B cell (primary cell): ENCODE data around the gene CHRNA4. TPM values are rescaled to one million over a fixed set of nuclear protein-coding genes. Genes with fewer than 3 reads are reported as not detected.

Source experiments
- ATAC-seq: fragments of 200-7000 bp; cut with Tn5 transposase; one replicate; pipeline ENCODE4 v1.10.0; 2021; ENCODE audit warnings: low read depth, mild to moderate bottlenecking, moderate number of reproducible peaks, moderate library complexity
- CTCF ChIA-PET: fragments of 350-600 bp; sonication (Branson Sonifier 250); formaldehyde crosslinking; loops from one replicate; lab custom pipeline; 2021; ENCODE audit warnings: antibody characterized with exemption, inconsistent platforms; lab: Charles Lee
- POLR2A ChIA-PET: fragments of 350-600 bp; sonication (Branson Sonifier 250); formaldehyde crosslinking; loops from one replicate; lab custom pipeline; 2021; ENCODE audit warnings: antibody characterized with exemption; lab: Charles Lee
- DNase-seq: peaks from one replicate; pipeline ENCODE4 v3.0.0; 2013
- H2AFZ ChIP-seq: 2 replicates; pipeline ENCODE4 v1.6.1; 2012; ENCODE audit warnings: mild to moderate bottlenecking, low read depth, low read length; ENCODE audit not compliant: insufficient read depth, poor library complexity, severe bottlenecking
- H3K27ac ChIP-seq, 2 donors: 1 replicate in 1 of 2; 2 replicates in 1 of 2; pipeline ENCODE4 v1.5.1; 2012 to 2013; ENCODE audit warnings: low read length in 2 of 2, mild to moderate bottlenecking in 2 of 2, moderate library complexity in 1 of 2
- H3K27me3 ChIP-seq, 4 experiments: fragments of 200-600 bp in 1 of 4; sonication (generic) in 1 of 4; replicated peaks in 1 of 4; 1 replicate in 2 of 4; 2 replicates in 2 of 4; pipeline versions ENCODE4 v1.6.1 to v1.7.0; 2013 to 2016; ENCODE audit warnings: low read length in 3 of 4, mild to moderate bottlenecking in 2 of 4, mixed read lengths in 1 of 4, moderate library complexity in 1 of 4; ENCODE audit not compliant: insufficient read depth in 4 of 4, control insufficient read depth in 3 of 4; ENCODE audit errors: control extremely low read depth in 1 of 4
- H3K36me3 ChIP-seq, 2 experiments: replicated peaks in 1 of 2; 1 replicate in 1 of 2; 2 replicates in 1 of 2; pipeline versions ENCODE4 v1.6.1 to v1.7.1; 2013; ENCODE audit warnings: low read length in 1 of 2; ENCODE audit not compliant: insufficient read depth in 2 of 2, control insufficient read depth in 1 of 2; ENCODE audit errors: control extremely low read depth in 1 of 2, extremely low read depth in 1 of 2
- H3K4me1 ChIP-seq, 2 donors: fragments of 200-600 bp in 1 of 2; sonication (generic) in 1 of 2; 1 replicate in 1 of 2; 2 replicates in 1 of 2; pipeline versions ENCODE4 v1.5.1 to v1.6.1; 2013 to 2017; ENCODE audit warnings: low read length in 2 of 2; ENCODE audit not compliant: control insufficient read depth in 2 of 2, insufficient read depth in 2 of 2
- H3K4me2 ChIP-seq: replicated peaks from 2 replicates; pipeline ENCODE3; 2012; ENCODE audit warnings: mild to moderate bottlenecking, low read depth, low read length; ENCODE audit not compliant: poor library complexity, severe bottlenecking
- H3K4me3 ChIP-seq, 5 experiments: fragments of 200-600 bp in 1 of 5; sonication (generic) in 1 of 5; 1 replicate in 3 of 5; 2 replicates in 2 of 5; pipeline versions ENCODE4 v1.5.1 to v1.7.0; 2011 to 2016; ENCODE audit warnings: low read length in 4 of 5, mild to moderate bottlenecking in 4 of 5, low read depth in 2 of 5, control low read depth in 1 of 5, moderate library complexity in 1 of 5; ENCODE audit not compliant: insufficient read depth in 1 of 5; ENCODE audit errors: control extremely low read depth in 1 of 5, extremely low read depth in 1 of 5
- H3K79me2 ChIP-seq: fragments of 200-600 bp; sonication (generic); one replicate; pipeline ENCODE4 v1.6.0; 2016; ENCODE audit warnings: low read length; ENCODE audit not compliant: control insufficient read depth, insufficient read depth
- H3K9ac ChIP-seq: fragments of 200-600 bp; sonication (generic); 2 replicates; pipeline ENCODE4 v1.6.1; 2017; ENCODE audit warnings: mild to moderate bottlenecking, low read length, moderate library complexity
- H3K9me3 ChIP-seq, 3 donors: one replicate each; pipeline versions ENCODE4 v1.6.1 to v1.7.1; 2013; ENCODE audit warnings: low read length in 2 of 3; ENCODE audit not compliant: control insufficient read depth in 2 of 3, insufficient read depth in 1 of 3; ENCODE audit errors: control extremely low read depth in 1 of 3
- H4K20me1 ChIP-seq: 2 replicates; pipeline ENCODE4 v1.6.0; 2012; ENCODE audit warnings: mild to moderate bottlenecking, low read length; ENCODE audit not compliant: insufficient read depth, control insufficient read depth, poor library complexity, severe bottlenecking
- H3K27ac Mint-ChIP-seq: one replicate; pipeline ENCODE4 v1.8.0; 2021; ENCODE audit warnings: mixed read lengths
- H3K27me3 Mint-ChIP-seq: one replicate; pipeline ENCODE4 v1.8.0; 2021; ENCODE audit warnings: mixed read lengths
- H3K4me1 Mint-ChIP-seq: one replicate; pipeline ENCODE4 v1.8.0; 2021; ENCODE audit warnings: mixed read lengths
- H3K4me3 Mint-ChIP-seq: one replicate; pipeline ENCODE4 v1.8.0; 2021; ENCODE audit warnings: mixed read lengths
- H3K9me3 Mint-ChIP-seq: one replicate; pipeline ENCODE4 v1.8.0; 2022; ENCODE audit warnings: mixed read lengths; ENCODE audit not compliant: insufficient read depth
- CTCF ChIP-seq: fragments of 200-600 bp; IDR thresholded peaks from one replicate; pipeline ENCODE4 v1.8.0; 2022; ENCODE audit warnings: antibody characterized with exemption, mild to moderate bottlenecking
- EZH2 ChIP-seq: IDR thresholded peaks from 2 replicates; pipeline ENCODE4 v1.6.1; 2012; ENCODE audit warnings: borderline replicate concordance, low read depth, mild to moderate bottlenecking, moderate library complexity, low read length; ENCODE audit not compliant: insufficient read depth, poor library complexity, severe bottlenecking
- WGBS: methylation state at CpG from one replicate; pipeline ENCODE4 v1.1.5; 2013; ENCODE audit warnings: missing lambda C conversion rate; ENCODE audit not compliant: insufficient coverage; 5-methylcytosine and 5-hydroxymethylcytosine counted together
- intact Hi-C: fragments of 100-400 bp; cut with micrococcal nuclease; formaldehyde crosslinking; loops from one replicate; pipeline ENCODE4 v1.10.0; 2022
- polyA plus RNA-seq: library from polyadenylated mRNA; depleted of rRNA; stranded (reverse); fragments of >200 nt; gene quantifications from 2 replicates; pipeline ENCODE4 v1.2.3, GENCODE V29; 2012
- total RNA-seq, 2 donors: library from RNA; stranded (reverse); fragments of 120-200 nt in 1 of 2; gene quantifications; 1 replicate in 1 of 2; 2 replicates in 1 of 2; pipeline versions ENCODE4 v1.2.3 to v1.2.4, GENCODE V29; 2013 to 2022

Gene CHRNA4
- total and polyA plus RNA-seq, 2 donors (not counting 1 experiment from before 2014, with no cell fraction given) = not detected

- no peaks in the 10 kb centered on the region for H3K36me3 ChIP-seq
- no peak overlapping the region for H2AFZ ChIP-seq
- no peak overlapping the region for H3K4me2 ChIP-seq
- no peak overlapping the region for H3K27ac ChIP-seq
- peaks cover 5% of the 10 kb centered on the region for H3K9me3 Mint-ChIP-seq
- intact Hi-C loops = no loop called here
- no peaks in the 10 kb centered on the region for H3K4me1 ChIP-seq
- no peaks in the 10 kb centered on the region for H3K79me2 ChIP-seq
- 82% methylated on average over 33 of the region's 33 CpGs for WGBS
- H3K27me3 Mint-ChIP-seq = peaks cover under 1% of the 10 kb centered on the region
- no peaks in the 10 kb centered on the region for H4K20me1 ChIP-seq
- ATAC-seq (no peak), DNase-seq (no peak)
- POLR2A ChIA-PET = no interaction called here
- no peak overlapping the region for H3K4me3 ChIP-seq
- H3K4me3 Mint-ChIP-seq = no peak overlapping the region
- no peak overlapping the region for H3K27ac Mint-ChIP-seq
- TF ChIP-seq CTCF (no peak), EZH2 (no peak)
- H3K4me1 Mint-ChIP-seq = no peaks in the 10 kb centered on the region
- H3K9ac ChIP-seq = no peak overlapping the region
- no peaks in the 10 kb centered on the region for H3K27me3 ChIP-seq
- H3K9me3 ChIP-seq = peaks cover 0 to 18% (median 0%) of the 10 kb centered on the region in 3 donors
- CTCF ChIA-PET = no interaction called here
Observed at GRCh38 chr20:63347081-63347741, 13.9 kb downstream of the CHRNA4 start.
